SH-SY5Y (cell line): ENCODE results near the gene SPX.

Source experiments
- GATA2 ChIP-seq: IDR thresholded peaks from 2 replicates; pipeline ENCODE4 v1.6.1; 2011; ENCODE audit warnings: mild to moderate bottlenecking, low read depth, low read length
- GATA3 ChIP-seq: IDR thresholded peaks from 2 replicates; pipeline ENCODE4 v1.6.1; 2011; ENCODE audit warnings: low read depth, mild to moderate bottlenecking, low read length, moderate library complexity

Gene SPX

DNA sequence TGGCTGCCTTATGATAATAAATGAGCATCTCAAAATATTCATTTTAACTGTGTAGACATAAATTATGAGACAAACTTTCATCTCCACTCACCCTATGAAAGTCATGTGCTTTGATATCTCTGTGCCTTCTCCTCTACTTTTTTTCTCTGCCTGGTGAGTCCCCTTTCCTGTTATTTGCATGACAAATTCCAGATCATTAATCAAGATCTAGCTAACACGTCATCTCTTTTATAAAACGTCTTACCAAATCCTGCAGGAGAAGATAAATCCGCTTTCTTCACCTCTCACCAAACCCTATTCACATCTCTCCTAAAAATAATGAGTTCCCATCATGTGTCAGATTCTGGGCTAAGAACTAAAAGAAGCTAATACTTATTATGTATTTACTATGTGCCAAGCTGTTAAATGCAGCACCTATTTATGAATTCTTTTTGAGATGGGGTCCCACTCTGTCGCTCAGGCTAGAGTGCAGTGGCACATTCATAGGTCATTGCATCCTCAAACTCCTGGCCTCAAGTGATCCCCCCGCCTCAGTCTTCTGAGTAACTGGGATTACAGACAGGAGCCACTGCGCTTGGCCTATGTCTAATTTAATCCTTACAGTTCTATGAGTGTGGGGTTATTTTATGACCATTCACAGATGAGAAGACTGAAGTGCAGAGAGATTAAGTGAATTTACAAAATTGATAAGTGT is 26.7 kb downstream of the SPX start:
- TF ChIP-seq GATA3, result no peak
- TF ChIP-seq GATA2, result no peak

DNA sequence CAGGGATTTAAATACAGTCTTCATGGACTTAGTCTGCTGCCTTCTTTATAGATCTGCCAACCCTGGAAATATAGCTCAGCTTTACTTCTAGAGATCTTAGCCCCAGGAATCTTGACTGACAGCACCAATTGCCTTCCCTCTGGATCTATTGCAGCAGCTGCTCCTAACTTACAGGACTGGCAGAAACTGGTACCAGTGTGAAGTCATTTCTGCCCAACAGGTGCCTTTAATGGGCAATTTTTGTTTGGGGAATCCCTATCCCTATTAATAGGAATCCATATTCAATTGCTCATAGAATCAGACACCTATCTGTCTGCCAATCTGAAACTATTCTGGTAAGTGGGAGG is 27.2 kb downstream of the SPX start:
- no peak for TF ChIP-seq GATA2

DNA sequence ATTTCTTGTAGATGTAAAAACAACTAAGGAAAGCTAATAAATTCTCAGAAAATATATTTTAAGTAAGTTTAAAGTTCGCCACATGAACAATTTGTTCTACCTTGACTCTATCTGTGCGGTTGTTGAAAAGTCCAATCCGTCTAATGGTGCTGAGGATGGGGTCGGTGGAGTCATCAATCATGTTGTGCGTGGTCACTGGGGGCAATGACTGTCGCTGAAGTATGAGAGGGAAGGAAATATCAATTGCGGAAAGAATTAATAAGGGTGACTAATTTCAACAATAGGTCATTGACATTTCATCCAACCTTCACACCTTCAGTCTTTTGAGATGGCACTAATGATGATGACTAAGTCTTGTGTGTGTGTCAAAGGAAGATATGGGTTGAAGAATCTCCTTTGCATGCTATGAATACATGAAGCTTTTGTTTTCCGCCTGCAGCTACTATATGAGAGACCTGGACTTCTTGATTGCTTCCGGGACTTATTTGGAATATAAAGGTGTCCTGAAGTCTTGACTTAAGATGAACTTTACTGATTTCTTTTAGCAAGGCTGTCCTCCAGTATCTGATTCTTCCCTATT is 32.1 kb downstream of the SPX start:
- no peak for TF ChIP-seq GATA2

DNA sequence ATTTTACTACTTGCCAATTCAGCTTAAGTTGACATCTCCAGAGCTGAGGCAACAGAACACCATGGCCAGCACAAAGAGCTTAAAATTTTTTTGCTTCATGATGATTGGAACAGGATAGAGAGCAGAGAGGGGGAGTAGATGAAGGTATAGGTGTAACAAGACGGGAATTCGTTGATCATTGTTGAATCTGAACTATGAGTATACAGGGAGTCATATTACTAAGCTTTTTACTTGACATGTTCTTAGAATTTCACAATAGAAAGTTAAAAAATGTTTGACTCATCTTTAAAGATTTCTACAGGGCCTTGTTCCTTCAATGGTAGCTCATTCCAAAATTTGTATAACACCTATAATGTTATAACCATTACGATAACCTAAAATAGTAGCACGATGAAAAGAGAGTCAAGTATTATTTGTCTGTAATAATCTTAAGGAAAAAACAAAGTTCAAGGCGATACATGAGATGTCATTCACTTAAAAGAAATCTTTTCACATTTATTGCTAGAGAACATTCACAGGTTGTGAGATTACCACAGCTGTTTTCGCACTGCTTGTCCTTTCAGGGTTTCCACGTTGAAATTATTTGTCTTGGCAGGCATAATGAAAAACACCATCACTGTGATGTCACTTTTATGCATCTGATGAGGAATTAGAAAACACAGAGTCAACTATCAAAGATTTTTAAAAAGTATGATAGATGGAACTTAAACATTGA is 33.9 kb downstream of the SPX start:
- TF ChIP-seq GATA3, result no peak
- no peak for TF ChIP-seq GATA2

DNA sequence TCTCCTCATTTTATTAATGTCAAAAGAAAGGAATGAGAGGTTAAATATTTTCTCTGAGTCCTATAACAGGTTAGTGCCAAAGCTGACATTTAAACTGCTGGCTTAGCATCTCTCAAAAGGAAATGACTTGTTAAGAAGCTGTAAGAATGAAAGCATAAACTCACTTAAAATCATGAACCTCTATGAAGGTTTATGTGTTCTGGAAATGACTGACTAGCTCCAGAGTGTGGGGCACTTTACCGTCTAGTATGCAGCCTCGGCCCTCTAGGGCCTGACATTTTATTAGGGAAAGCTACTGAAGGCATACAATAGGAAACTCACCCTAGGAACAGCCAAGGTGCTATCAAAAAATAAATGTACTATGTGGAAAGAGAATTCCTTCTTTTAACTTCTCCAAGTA is 35.1 kb downstream of the SPX start:
- TF ChIP-seq GATA3, result no peak
- no peak for TF ChIP-seq GATA2

DNA sequence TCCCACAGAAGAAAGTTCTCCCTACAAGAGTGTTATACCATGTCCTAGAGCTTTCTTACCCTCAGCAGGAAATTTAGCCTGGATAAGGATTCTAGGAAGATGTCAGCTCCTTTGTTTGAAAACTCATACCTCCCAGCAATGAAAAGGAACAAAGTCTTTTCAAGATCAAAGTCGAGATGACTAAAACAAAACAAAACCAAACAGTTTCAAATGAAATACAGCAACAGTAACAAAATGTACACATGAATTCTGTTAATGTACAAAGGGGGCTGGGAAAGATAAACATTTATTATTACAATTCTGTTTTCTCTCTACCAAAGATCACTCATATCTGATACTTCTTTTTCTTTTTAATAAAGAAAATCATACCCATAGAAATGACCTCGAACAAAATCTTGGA is 36.8 kb downstream of the SPX start:
- TF ChIP-seq GATA3 (no peak), GATA2 (no peak)

DNA sequence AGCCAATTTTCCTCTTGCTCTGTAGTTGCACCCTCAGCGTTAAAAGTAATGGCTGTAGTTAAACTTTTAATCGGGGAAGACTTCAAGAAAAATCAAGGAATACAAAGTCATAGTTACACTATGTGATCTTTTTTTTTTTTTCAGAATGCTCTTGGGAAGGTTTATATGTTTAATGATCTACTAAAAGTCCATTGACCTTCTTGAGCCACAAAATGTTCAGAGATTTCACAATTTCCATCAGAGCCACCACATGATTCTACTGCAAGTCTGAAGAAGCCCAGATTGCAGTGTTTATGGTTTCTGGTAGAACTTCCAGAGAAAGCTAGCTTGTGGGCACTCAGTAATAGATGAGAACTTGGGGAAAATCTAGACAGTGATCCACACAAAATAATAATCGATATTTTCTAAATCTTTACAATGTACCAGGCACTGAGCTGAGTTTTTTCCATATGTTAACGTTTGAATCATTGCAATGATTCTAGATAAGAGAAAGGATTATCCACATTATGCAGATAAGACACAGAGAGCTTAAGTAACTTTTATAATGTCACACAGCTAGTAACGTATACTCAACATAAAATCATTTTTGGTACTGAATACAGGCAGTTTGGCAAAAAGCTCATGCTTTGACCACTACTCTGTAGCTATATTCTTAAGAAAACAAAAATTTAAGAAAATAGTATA is 40.3 kb downstream of the SPX start:
- TF ChIP-seq GATA3, result no peak
- no peak for TF ChIP-seq GATA2

DNA sequence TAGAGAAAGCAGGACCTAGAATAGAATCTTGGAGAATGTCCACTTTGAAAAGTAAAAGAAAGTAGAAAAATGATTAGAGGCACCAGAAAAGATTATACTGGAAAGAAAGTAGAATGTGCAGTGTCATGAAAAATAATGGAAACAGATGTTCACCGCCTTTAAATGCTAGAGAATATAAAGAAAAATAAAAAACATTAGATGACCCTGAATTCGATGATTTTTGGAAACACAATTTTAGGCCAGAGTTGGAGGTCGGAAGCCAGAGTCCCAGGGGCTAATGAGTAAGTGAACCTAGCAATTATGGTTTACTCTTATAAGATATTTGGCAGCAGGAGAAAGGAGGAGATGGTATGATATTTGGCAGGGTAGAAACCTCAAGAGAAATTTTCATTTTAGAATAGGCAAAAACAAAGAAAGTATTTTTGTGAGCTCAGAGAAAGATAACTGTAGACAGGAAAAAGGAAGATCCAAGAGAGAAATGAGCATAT is 40.9 kb downstream of the SPX start:
- TF ChIP-seq GATA2 (no peak), GATA3 (no peak)

DNA sequence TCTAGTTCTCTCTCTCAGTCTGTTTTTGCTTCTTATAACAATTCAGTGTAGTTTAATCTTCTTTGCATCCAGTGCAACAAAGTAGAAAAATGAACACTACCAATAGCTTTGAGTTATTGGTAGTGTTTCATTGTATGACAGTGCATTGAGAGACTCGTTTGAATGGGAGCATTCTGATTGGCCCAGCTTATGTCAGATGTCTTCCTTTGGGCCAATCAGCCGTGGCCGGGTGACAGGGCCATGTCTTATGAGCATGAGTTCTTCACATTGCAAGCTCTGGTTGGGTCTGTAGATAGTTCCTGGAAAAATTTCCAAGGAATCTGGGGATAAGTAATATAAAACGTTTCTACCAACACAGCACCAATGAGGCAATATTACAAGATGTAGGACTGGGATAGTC is 42.0 kb downstream of the SPX start:
- no peak for TF ChIP-seq GATA2
- no peak for TF ChIP-seq GATA3

DNA sequence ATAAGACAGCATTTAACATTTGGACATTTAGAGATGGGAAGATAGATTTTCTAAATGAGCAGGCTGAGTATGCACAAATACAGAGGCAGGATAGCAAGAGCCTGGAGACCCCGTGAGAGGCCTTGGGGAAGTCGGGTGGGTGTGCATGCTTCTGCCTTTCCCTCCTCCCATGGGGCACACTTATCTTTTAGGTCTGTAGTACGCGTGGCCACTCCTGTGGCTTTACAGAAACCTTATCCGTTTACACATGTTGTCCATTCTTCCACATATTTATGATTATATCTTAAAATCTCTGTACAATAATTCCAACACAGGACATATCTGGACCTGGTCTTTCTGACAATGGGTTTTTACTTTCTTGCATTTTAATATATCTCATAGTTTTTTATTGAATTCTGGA is 45.0 kb downstream of the SPX start:
- no peak for TF ChIP-seq GATA3

DNA sequence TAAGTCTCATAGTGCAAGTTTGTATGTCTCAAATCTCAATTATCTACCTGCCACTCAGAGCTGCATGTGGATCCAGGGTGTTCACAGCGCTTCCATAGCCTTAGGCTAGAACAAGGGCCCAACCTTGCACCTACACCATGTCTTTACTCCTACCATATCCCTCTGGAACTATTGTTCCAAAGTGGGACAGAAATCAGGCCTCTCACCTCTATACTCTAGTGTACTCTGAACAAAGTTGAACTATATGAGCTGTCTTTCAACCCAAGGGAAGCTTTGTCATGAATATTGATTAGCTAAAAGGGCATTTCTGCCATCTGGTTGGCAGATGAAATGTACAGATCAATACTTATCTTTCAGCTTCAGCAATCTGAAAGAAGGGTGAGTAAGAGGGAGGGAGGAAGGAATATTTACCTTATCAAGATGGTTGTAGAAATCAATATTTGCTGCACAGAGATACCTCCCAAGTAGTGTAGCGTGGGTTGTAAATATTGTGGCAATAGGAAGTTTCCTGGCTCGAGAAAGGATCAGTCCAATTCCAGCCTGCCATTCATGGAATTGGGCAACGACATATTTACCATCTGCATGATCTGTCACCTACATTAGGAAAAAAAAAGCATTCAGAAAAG is 47.8 kb downstream of the SPX start:
- no peak for TF ChIP-seq GATA2
- TF ChIP-seq GATA3, result no peak

DNA sequence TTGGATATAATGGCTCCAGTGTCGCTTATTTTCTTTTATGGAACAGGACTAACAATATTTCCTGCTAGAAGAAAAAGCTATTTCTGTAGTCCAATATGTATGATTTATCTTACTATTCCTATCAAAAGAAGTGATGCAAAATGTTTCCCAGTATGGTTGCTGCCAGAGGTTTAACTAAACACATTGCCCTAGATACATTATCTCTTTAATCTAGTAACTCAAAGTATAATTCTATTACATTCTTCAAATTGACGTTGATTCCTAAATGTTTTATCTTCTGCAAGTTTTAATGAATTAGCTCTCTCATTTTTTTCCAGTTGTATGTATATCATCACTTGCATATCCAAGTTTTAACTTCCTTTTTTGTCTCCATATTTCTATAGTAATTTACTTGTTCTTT is 50.3 kb downstream of the SPX start:
- TF ChIP-seq GATA3 (peak; percentile 79), GATA2 (peak; percentile 31; the same call in 1 of the 2 replicates)

DNA sequence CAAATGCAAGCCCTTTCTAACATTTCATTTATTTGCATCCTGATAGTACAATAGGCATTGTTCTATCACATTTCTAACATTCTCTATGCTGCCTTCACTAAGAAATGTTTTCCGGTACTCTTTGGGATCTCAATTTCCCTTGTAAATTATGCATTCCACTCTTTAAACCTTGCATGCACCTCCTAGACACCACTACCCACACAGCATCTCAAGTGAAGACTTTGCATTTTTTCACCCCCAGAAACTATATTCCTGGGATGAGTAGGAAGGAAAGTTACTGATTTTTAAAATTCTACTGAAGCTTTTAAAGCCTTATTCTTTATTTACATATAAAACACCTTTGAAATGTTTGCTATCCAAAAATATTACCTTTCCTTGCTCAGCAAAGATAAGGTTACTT is 51.4 kb downstream of the SPX start:
- no peak for TF ChIP-seq GATA2
- no peak for TF ChIP-seq GATA3

DNA sequence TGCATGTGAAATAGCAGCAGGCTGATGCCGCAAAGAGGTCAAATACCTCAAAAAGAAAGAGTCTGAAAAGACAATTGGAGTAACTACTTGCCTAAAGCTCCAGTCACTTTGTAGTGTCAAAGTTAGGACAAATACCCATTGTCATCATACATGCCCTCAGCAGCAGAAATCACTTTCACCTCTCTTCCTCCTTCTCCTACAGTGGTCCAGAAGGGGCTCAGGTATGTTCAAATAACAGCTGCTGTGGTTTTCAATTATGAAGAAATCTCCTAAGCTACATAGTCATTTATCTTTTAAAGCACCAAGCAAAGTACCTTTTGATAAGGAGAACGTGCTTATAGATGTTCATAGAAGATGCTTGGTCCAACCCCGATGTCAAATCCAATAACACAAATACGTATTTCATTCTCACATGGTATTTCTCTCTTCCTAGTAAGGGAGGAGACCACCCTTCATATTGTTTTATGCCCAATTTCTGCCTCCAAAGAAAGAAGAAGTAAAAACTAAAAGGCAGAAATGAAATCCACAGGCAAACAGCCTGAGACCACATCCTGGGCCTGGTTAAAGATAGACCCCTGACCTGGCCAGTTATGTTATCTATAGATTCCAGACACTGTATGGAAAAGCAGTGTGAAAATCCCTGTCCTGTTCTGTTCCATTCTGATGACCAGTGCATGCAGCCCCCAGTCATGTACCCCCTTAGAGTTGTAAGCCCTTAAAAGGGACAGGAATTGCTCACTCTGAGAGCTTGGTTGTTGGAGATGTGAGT is 54.8 kb downstream of the SPX start:
- no peak for TF ChIP-seq GATA3
- no peak for TF ChIP-seq GATA2
